A673 (cell line): Measurements from ENCODE around the gene NCOA6. TPM values are rescaled to one million over a fixed set of nuclear protein-coding genes. Genes with fewer than 3 reads are reported as not detected.
"Not testable (repeated sequence)": the region's sequence is repeated elsewhere in the genome, so short reads cannot be mapped to it uniquely, and the experiment has no call there.

Source experiments
- BruUV-seq: library from RNA; stranded (reverse); fragments of 400-500 nt; replicated peaks from 2 replicates; lab custom pipeline; 2021; lab: Mats Ljungman, UMichigan
- CTCF ChIA-PET: fragments of 300-600 bp; sonication (Branson Sonifier 250); formaldehyde crosslinking; loops from one replicate; lab custom pipeline; 2022; ENCODE audit warnings: antibody characterized with exemption; lab: Charles Lee
- POLR2A ChIA-PET: fragments of 300-600 bp; sonication (Branson Sonifier 250); formaldehyde crosslinking; loops from one replicate; lab custom pipeline; 2022; ENCODE audit warnings: antibody characterized with exemption; ENCODE audit not compliant: low non-redundant PET; lab: Charles Lee
- DNase-seq: peaks from one replicate; pipeline ENCODE4 v3.0.0-alpha.2; 2015; ENCODE audit warnings: low spot score
- H3K27ac ChIP-seq: fragments of 200-600 bp; sonication (generic); 2 replicates; pipeline ENCODE4 v1.5.1; 2016; ENCODE audit warnings: mixed run types, low read depth, mild to moderate bottlenecking, mixed read lengths, antibody characterized with exemption, low read length; ENCODE audit not compliant: poor library complexity, severe bottlenecking
- H3K27me3 ChIP-seq: fragments of 200-600 bp; sonication (generic); replicated peaks from 2 replicates; pipeline ENCODE4 v1.6.1; 2017; ENCODE audit warnings: mixed run types, low read depth, mild to moderate bottlenecking, mixed read lengths, antibody characterized with exemption, low read length; ENCODE audit not compliant: insufficient read depth, poor library complexity
- H3K36me3 ChIP-seq: fragments of 200-600 bp; sonication (generic); 2 replicates; pipeline ENCODE4 v1.6.1; 2016; ENCODE audit warnings: mixed run types, mild to moderate bottlenecking, mixed read lengths, antibody characterized with exemption, low read length; ENCODE audit not compliant: insufficient read depth, poor library complexity, severe bottlenecking
- H3K4me1 ChIP-seq: fragments of 200-600 bp; sonication (generic); 2 replicates; pipeline ENCODE4 v1.6.1; 2017; ENCODE audit warnings: mixed run types, mild to moderate bottlenecking, mixed read lengths, antibody characterized with exemption, low read length; ENCODE audit not compliant: insufficient read depth, poor library complexity, severe bottlenecking
- H3K4me3 ChIP-seq: fragments of 200-600 bp; sonication (generic); 2 replicates; pipeline ENCODE4 v1.5.1; 2016; ENCODE audit warnings: low read depth, mixed run types, mild to moderate bottlenecking, mixed read lengths, low read length; ENCODE audit not compliant: poor library complexity, severe bottlenecking
- H3K9me3 ChIP-seq: fragments of 200-600 bp; sonication (generic); 2 replicates; pipeline ENCODE4 v1.6.1; 2016; ENCODE audit warnings: mixed run types, low read depth, mild to moderate bottlenecking, mixed read lengths, antibody characterized with exemption, low read length; ENCODE audit not compliant: poor library complexity, severe bottlenecking
- CTCF ChIP-seq: fragments of 300-800, 200-600 bp; sonication (generic); conservative IDR thresholded peaks from 2 replicates; pipeline ENCODE4 v1.5.1; 2017; ENCODE audit warnings: low read depth, mild to moderate bottlenecking, antibody characterized with exemption, low read length, moderate library complexity, mixed read lengths
- EZH2 ChIP-seq: fragments of 200-600 bp; sonication (generic); IDR thresholded peaks from 2 replicates; pipeline ENCODE4 v1.6.1; 2017; ENCODE audit warnings: borderline replicate concordance, low read depth, mild to moderate bottlenecking, mixed read lengths, antibody characterized with exemption, low read length; ENCODE audit not compliant: poor library complexity, severe bottlenecking
- intact Hi-C: fragments of 100-400 bp; cut with micrococcal nuclease; formaldehyde crosslinking; loops from one replicate; pipeline ENCODE4 v1.10.0; 2022; ENCODE audit not compliant: unreplicated experiment
- total RNA-seq: library from RNA; stranded (reverse); gene quantifications from 2 replicates; pipeline ENCODE4 v1.2.3, GENCODE V29; 2021

The NCOA6 gene
- total RNA-seq, 1 experiment from 2014 or later = 39.9 TPM

GRCh38 chr20:34717230-34718095 is 108.0 kb downstream of the NCOA6 start:
- H3K9me3 ChIP-seq = no peaks in the 10 kb centered on the region
- H3K27me3 ChIP-seq = no peaks in the 10 kb centered on the region
- POLR2A ChIA-PET = no interaction called here
- intact Hi-C loops = no loop called here
- CTCF ChIA-PET = no interaction called here
- no TSS peak for BruUV-seq
- peaks cover 8% of the 10 kb centered on the region for H3K4me1 ChIP-seq
- H3K27ac ChIP-seq = no peak overlapping the region
- peaks cover 15% of the 10 kb centered on the region for H3K36me3 ChIP-seq
- TF ChIP-seq EZH2 = no peak
- no peak for TF ChIP-seq CTCF
- H3K4me3 ChIP-seq = no peak overlapping the region
- no peak for DNase-seq

- H3K27ac ChIP-seq = no peak overlapping the region
- TF ChIP-seq EZH2 (no peak), CTCF (no peak)
- no peaks in the 10 kb centered on the region for H3K9me3 ChIP-seq
- intact Hi-C loops = no loop called here
- CTCF ChIA-PET = no interaction called here
- no TSS peak for BruUV-seq
- peaks cover 8% of the 10 kb centered on the region for H3K4me1 ChIP-seq
- POLR2A ChIA-PET = no interaction called here
- H3K27me3 ChIP-seq = no peaks in the 10 kb centered on the region
- no peak overlapping the region for H3K4me3 ChIP-seq
- H3K36me3 ChIP-seq = peaks cover 15% of the 10 kb centered on the region
- no peak for DNase-seq
Measured at GRCh38 chr20:34716921-34717229, 108.6 kb downstream of the NCOA6 start.

- H3K4me1 ChIP-seq = peaks cover 8% of the 10 kb centered on the region
- CTCF ChIA-PET = no interaction called here
- no peak overlapping the region for H3K4me3 ChIP-seq
- no TSS peak for BruUV-seq
- no peaks in the 10 kb centered on the region for H3K27me3 ChIP-seq
- intact Hi-C loops = no loop called here
- peaks cover 12% of the 10 kb centered on the region for H3K36me3 ChIP-seq
- POLR2A ChIA-PET = no interaction called here
- no peak for DNase-seq
- no peaks in the 10 kb centered on the region for H3K9me3 ChIP-seq
- H3K27ac ChIP-seq = no peak overlapping the region
- TF ChIP-seq CTCF = no peak
- TF ChIP-seq EZH2 = no peak
Measured at GRCh38 chr20:34715384-34715783, 110.1 kb downstream of the NCOA6 start.

GRCh38 chr20:34713944-34714515 is 111.4 kb downstream of the NCOA6 start:
- H3K9me3 ChIP-seq, BruUV-seq, H3K4me3 ChIP-seq, DNase-seq, H3K27me3 ChIP-seq, H3K27ac ChIP-seq, POLR2A ChIA-PET, intact Hi-C loops, H3K36me3 ChIP-seq, H3K4me1 ChIP-seq: not testable (repeated sequence)
- CTCF ChIA-PET = interaction anchor here (0.5 kb wide), 1 partner anchor 121 kb away, joined by 14 read pairs; no protein-coding TSS in a partner anchor
